NCI-H226 (cell line): Measurements from ENCODE around the gene TAF1D.
A peak's percentile ranks its signal among the peaks of the same experiment; 100 is the strongest.

Source experiments
- DNase-seq: peaks from one replicate; pipeline ENCODE4 v3.0.0-alpha.2; 2015

Gene TAF1D

DNA sequence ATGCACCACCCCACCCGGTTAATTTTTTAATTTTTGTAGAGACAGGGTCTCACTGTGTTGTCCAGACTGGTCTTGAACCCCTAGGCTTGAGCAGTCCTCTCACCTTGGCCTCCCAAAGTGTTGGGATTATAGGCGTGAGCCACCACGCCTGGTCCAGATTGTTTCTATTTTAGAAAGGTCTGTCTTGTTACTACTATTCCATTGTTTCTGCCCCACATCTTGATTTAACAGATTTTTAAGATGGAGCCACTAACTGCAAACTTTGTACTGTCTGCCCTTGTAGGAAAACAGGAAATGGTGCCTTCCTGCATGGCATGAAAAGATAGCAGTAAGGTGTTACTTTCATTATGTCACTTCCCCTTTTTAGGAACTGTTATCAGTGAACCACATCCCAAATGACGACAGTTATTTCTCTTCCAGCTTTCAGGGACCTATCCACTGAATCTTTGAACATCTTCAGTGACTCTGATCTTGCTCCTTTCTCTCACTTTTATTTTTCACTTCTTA lies 23.2 kb downstream of the TAF1D start:
- peak; percentile 12 for DNase-seq

DNA sequence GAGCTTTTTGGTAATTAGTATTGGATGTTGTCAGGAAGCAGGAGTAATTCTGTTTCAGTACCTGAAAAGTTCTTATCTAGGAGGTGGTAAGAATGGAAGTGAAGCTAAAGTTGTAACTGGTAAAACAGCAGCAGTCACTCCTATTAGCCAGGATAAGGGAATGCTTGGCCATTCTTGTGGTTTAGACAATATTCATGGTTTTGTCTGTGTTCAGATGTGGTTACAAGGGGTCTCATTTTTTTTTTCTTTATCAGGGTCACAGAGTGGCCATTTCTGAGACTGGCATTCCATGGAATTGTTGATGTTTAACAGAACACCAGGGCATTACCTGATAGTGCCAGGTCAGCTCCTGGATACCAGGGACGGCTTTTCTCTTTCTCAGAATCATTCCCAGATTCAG lies 23.8 kb downstream of the TAF1D start:
- no peak for DNase-seq

DNA sequence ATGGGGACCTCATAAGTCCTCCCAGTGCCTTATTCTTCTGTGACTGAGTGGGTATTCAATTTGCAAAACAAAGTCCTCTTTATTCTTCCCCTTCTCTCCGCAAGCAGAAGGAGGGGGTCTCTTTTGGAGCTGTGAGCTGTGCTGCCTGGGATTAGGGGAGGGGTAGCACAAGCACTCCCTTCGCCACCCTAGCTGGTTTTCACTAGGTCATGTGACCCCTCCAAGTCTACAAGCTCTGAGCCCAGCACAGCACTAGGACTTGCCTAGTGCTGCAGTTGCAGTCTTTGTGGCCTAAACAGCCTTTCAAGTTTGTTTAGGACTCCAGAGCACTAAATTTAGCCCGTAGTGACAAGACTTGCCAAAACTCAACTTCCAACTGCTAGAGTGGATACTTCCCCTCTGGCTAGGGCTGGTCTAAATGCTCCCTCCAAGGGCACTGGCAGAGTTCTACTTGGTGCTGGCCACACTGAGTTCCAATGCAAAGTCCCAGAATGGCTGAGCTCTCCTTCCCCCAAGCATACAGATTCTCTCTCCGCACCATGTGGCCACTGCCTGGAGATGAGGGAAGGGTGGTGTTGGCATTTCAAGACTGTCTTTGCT lies 25.4 kb downstream of the TAF1D start:
- no peak for DNase-seq

DNA sequence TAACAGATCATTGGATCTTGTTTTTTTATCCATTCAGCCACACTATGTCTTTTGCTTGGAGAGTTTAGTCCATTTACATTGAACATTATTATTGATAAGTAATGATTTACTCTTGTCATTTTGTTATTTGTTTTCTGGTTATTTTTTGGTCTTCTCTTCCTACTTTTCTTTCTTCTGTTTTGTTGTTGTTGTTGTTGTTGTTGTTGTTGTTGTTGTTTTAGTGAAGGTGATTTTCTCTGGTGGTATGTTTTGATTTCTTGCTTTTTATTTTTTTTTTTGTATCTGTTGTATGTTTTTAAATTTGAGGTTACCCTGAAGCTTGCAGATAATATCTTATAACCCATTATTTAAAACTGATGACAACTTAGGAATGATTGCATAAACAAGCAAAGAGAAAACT lies 28.6 kb downstream of the TAF1D start:
- DNase-seq = no peak

DNA sequence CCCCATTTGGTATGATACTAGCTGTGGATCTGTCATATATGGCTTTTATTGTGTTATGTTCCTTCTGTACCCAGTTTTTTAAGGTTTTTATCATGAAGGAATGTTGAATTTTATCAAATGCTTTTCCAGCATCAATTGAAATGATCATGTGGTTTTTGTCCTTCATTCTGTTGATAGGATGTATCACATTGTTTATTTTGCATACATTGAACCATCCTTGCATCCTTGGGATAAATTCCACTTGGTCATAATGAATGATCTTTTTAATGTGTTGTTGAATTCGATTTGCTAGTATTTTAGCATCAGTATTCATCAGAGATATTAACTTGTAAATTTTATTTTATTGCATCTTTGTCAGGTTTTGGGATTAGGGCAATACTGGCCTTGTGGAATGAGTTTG lies 31.1 kb downstream of the TAF1D start:
- no peak for DNase-seq

DNA sequence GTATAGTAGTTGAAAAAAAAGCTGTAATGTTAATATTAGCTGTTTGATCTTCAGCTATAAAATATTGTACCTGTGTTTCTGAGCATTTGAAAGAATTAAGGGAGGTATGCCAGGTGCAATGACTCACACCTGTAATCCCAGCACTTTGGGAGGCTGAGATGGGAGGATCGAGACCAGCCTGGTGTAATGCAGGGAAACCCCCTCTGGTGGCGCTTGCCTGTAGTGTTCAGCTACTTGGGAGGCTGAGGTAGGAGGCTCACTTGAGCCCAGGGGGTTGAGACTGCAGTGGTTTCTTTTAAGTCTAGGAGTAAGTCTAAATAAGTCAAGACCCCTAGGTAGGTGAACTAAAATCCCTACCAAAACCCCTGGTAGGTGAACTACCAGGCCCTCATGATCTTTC lies 37.1 kb downstream of the TAF1D start:
- no peak for DNase-seq

DNA sequence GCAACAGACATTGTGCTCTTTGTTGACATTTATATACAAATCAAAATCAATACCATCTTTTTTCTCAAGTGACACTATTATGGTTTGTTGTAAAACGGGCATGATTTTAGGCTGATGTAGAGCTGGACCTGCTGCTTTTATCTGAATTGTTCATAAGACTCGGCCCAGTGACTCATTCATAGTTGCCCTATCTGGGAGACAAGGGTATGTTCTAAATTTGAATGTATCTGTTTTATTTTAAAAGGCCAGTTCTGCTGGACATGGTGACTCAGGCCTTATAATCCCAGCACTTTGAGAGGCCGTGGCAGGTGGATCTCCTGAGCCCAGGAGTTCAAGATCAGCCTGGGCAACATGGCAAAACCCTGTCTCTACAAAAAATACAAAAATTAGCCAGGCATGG lies 40.5 kb downstream of the TAF1D start:
- DNase-seq = peak; percentile 28

DNA sequence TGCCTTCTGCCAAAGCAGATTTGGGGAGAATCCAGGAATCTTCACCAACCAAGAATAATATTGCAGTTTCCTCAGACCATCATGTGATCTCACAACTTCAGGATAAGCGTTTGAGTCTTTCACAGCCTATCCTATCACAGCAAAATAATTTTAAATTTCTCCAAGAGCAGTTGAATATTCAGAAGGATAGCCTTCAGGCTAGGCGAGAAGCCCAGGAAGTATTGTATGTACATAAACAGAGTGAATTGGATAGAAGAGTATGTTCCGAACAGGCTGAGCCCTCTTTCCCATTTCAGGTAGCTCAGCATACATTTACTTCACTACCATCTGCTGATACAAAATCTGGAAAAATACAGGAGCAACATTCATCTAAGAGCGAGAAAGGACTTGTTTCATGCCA lies 43.7 kb downstream of the TAF1D start:
- DNase-seq = no peak

DNA sequence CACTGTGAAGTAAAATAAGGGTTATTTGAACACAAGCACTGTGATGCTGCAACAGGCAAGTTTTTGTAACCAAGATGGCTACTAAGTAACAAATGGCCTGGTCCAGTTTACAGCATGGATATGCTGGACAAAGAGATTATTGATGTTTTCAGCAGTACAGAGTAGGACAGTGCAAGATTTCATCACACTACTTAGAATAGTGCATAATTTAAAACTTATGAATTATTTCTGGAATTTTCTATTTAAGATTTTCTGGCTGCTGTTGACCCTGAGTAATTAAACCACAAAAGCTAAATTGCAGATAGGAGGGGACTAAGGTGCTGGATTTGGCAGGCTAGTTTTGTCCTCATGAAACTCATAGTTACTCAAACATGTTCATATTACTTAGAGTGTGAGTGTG lies 46.7 kb downstream of the TAF1D start:
- DNase-seq = no peak

DNA sequence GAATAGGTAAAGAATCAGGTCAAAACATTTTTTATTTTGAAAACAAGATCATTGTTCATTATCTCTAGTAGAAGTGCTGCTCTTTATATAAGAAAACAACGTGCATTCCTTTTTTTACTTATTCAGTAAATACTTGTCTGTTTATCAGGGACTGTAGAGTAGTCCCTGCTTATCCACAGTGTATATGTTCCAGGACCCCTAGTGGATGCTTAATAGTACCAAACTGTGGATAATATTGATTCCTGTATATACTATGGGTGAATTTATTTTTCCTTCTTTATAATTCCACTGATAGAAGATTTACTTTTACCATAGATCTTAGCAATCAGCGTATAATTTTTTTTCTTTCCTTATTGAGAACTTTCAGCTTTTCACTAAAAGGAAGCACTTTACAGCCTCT lies 47.2 kb downstream of the TAF1D start:
- no peak for DNase-seq

DNA sequence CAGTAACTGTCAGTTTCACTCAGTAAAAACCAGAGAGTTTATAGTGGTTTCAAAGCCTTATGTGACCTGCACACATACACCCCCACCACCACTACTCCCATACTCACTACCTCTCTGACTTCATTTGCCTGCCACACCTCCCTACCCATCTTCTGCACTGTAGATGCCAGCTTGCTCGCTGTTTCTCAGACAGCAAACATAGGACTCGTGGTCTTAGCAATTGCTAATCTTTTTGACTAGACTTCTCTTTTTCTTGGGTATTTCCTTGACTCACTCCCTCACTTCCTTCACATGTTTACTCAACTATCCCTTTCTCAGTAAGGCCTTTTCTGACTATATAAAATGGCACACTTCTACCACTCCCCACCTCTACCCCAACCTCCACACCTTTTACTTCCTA lies 52.1 kb downstream of the TAF1D start:
- no peak for DNase-seq

DNA sequence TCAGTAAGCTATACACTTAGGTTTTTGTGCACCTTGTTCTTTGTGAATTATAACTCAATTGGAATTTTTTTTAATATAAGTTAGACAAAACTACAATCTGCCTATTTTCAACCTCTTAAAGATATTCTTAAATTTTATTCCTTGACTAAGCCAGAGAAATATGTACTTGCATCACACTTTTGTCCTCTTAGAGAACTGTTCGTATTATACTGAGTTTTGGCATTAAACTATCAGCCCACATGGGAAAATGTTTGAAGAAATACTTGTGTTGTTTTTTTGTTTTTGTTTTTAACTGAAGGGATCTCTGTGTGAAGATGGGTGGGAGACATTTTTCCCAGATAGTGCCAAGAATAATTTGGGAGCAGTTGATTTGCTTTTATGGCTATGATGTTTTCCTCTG lies 54.5 kb downstream of the TAF1D start:
- no peak for DNase-seq

DNA sequence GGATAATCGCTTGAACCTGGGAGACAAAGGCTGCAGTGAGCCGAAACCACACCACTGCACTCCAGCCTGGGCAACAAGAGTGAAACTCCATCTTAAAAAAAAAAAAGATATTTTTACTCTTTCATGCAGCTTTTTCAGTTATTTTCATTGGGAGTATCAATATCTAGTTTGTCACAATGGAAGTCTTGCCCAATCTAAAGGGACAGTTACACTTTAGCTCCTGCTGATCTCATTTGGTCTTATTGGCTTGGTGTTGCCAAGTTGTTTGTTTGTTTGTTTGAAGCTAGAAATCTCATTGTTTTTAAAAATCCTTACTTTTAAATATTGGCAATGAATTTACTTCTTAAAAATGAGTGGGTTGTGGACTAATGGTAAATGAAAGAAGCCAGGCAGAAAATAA lies 55.1 kb downstream of the TAF1D start:
- no peak for DNase-seq
